ENCODE results near the gene NCBP3.
A peak's percentile ranks its signal among the peaks of the same experiment; 100 is the strongest.

NCBP3 gene

DNA sequence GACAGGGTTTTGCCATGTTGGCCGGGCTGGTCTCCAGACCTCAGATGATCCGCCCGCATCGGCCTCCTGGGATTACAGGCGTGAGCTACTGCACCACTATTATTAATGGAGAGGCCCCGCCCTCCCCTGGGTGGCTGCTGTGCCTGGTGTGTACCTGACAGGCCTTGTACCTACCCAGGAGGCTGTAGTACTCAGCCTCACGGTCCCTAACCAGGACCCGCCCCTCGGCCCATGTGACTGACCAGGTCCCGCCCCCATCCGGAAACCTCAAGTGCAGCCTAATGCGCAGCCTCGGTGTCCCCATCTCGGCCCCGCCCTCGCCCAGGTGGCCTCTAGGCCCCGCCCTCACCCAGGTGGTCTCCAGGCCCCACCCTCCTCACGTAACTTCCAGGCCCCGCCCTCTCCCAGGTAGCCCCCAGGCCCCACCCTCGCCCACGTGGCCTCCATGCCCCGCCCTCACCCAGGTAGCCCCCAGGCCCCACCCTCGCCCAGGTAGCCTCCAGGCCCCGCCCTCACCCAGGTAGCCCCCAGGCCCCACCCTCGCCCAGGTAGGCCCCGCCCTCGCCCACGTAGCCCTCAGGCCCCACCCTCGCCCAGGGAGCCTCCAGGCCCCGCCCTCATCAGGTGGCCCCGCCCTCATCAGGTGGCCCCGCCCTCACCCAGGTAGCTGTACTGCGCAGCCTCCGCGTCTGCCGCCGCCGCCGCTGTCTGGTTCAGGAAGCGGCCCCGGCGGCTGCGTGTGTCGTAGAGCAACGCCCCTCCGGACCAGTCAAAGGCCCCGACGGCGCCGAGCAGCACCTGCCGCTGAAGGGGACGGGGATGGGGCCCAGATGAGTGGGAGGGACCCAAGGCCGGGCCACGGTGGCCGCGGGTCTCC lies 91.3 kb downstream of the NCBP3 start:
- H3K4me3 ChIP-seq (replicated peaks in 1 of 2; ENCODE audit: low read depth in 2 of 2, low read length in 2 of 2): no peak overlapping the region
- peak in 1 of 2 donors; percentile 13 for DNase-seq (ENCODE audit: low read depth in 2 of 2)
- TF ChIP-seq CTCF (IDR thresholded peaks at IDR 0.05; ENCODE audit: low read depth, low read length): no peak

- H3K4me3 ChIP-seq (replicated peaks in 1 of 2; ENCODE audit: low read depth in 2 of 2, low read length in 2 of 2): no peak overlapping the region
- no peak for TF ChIP-seq CTCF (IDR thresholded peaks at IDR 0.05; ENCODE audit: low read depth, low read length)
- no peak for DNase-seq (ENCODE audit: low read depth in 2 of 2)
Observed at GRCh38 chr17:3754066-3754457, 92.0 kb downstream of the NCBP3 start.

GRCh38 chr17:3753624-3754023 lies 92.4 kb downstream of the NCBP3 start:
- no peak for DNase-seq (ENCODE audit: low read depth in 2 of 2)
- no peak for TF ChIP-seq CTCF (IDR thresholded peaks at IDR 0.05; ENCODE audit: low read depth, low read length)
- H3K4me3 ChIP-seq (replicated peaks in 1 of 2; ENCODE audit: low read depth in 2 of 2, low read length in 2 of 2): no peak overlapping the region
